ENCODE measurements around the gene FCN1.

FCN1 gene

DNA sequence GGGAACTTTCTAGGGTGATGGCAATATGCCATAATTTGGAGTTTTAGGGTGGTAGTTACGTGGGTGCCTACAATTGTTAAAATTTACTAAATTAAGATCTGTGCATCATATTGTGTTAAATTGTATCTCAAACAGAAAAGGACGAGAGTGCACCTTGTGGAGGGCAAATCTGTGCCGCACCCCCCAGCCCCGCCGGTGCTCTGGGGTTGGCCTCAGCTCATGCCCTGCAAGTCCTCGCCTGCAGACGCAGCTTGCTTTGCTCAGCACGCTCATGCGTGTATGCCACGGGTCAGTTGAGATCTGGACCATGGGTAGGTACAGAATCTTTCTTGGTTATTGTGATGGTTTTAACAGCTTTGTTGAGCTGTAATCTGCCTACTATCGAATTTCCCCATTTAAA, 33.7 kb upstream of the FCN1 start:
- no peak for DNase-seq (ENCODE audit: low read depth)

DNA sequence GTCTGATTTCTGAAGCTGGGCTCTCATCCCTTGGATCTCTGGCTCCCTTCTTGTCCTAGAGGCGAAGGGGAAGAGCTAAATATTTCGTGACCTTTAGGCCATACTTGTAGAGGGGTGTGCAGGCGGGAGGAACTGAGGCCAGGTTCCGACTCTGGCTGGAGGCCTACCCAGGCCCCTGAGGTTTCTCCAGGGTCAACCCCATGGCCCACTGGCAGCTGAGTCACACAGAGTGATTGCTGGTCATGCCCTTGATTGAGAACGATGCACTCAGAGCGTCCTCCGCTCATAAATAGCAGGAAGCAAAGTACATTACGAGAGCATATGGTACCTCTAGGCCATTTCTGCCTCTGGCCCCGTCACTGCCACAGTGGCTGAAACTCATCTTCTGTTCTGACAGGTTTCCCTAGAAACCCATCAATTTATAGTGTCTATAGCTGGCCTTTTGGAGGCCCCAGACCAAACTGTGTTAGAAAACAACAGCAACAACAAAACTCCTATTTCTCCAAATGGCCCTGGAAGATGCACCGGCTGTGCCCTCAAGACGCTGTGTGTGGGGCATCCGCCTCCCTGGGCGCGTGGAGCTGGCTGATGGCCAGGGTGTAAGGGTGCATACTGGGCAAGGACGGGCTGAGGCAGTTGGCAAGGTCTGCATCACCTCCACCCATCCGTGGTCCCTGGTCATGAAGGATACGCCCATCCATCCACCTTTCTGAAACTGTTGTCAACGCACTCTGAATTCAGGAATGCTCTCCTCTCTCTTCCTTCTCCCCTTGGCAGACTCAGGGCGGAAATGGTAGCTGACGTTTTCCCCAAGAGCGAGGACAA, 32.9 kb upstream of the FCN1 start:
- no peak for DNase-seq (ENCODE audit: low read depth)

DNA sequence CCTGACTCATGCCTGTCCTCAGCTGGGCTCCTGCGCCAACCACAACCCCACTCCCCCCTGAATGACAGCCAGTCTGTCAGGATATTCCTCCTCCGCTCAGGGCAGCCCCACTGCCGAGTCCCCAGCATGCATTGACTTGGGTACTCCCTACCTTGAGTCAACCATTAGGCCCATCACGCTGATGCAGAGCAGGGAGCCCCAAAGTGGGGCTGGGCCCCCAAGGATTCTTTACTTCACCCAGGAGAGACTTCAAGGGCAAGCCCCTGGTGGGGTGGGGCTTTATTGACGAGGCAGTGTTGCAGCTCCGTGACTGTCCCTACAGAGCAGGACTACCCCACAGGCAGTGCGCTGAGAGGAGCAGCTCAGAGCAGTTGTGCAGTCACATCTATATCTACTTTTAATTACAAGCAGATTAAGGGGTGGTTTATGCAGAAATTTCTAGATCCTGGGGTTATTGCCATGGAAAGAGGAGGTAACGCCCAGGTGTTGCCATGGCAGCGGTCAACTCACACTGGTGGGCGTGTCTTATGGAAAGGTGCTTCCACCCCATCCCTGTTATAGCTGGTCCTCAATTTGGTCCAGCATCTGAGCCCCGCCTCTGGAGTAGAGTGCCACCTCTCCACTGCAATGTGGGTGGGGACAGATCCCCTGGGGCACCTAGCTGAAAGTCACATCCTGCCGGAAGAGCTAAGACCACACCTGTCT, 32.1 kb upstream of the FCN1 start:
- DNase-seq (ENCODE audit: low read depth) = no peak

DNA sequence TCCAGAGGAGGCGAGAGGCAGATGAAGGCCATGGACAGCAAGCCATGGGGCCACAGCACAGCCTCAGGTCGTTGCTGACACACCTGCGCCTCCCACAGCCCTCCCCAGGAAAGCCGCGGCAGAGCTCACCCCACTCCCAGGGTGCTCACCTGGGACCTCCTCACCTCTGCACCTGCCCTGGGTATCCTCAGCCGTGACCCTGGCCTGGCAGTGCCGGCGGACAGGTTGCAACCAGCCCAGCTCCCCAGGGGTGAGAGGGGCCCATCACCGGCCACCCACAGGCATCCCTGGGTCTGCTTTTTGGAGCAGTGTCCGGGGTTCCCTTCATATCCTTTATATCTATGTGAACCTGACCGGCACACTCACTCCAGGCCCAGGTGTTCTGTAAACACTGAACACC, 30.4 kb upstream of the FCN1 start:
- DNase-seq (ENCODE audit: low read depth) = no peak

DNA sequence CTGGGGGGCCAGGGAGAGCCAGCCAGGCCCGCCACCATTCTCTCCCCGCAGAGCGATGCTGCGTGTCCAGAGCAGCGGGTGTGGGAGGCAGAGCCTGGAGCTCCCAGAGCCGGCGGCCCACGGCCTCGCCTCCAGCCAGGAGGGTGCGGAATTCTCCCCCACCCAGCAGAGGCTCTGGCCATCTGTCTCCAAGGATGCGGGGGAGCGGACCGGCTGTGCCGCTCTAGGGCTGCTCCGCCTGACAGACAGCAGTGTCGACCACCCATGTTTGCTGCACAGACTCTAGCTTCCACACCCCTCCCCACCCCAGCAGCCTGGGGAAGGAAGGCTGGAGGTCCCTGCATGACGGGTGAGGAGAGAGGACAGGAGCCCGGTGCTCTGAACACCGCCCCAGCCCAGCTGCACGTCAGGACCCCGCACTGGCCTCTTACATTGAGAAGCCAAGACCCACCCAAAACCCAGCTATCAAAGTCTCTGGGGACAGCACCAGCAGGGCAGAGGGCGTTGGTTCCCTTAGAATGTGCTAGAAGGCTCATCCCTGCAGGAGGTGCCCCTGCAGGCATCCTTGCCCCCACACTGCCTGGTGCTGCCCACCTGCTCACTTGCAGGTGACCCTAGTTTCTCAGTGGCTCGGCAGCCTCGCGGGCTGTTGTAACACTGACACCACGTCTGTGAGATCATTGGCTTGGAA, 29.7 kb upstream of the FCN1 start:
- DNase-seq (ENCODE audit: low read depth) = no peak

DNA sequence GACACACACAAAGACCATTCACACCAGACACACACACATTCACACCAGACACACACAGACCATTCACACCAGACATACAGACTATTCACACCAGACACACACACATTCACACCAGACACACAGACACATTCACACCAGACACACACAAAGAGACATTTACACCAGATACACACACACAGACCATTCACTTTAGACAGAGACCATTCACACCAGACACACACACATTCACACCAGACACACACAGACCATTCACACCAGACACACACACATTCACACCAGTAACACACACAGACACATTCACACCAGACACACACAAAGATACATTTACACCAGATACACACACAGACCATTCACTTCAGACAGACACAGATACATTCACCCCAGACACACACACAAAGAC, 29.0 kb upstream of the FCN1 start:
- DNase-seq (ENCODE audit: low read depth) = no peak

DNA sequence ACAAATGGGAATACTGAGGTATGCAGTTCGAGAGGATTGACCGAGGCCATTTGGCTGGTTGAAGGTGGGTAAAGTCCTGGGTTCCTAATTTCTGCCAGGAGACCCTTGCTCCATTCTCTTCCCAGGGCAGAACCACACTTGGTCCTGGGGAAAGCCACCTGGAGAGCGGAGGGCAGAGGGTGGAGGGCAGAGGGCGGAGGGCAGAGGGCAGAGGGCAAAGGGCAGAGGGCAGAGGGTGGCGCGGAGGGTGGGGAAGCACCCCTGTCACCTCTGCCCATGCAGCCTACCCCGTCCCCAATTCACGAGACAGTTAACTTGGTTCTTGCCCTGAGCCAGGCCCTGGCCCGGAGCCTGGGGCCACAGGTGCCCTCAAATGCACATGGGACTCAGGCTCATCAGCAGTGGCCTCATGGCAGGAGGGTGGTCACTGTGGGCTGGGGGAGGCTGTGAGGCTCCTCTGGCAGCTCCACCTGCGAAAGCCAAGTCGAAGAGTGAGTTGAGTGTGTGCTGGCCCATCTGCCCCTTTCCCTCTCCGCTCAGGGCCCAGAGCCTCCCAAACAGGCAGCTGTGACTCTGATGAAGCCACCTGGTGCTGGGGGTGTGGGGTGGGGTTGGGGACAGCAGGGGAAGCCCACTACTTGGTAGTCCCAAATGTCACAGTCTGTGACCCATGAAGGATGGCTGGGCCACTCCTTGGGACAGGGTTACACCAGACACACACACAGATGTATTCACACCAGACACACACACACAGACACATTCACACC, 28.0 kb upstream of the FCN1 start:
- DNase-seq (ENCODE audit: low read depth) = no peak

DNA sequence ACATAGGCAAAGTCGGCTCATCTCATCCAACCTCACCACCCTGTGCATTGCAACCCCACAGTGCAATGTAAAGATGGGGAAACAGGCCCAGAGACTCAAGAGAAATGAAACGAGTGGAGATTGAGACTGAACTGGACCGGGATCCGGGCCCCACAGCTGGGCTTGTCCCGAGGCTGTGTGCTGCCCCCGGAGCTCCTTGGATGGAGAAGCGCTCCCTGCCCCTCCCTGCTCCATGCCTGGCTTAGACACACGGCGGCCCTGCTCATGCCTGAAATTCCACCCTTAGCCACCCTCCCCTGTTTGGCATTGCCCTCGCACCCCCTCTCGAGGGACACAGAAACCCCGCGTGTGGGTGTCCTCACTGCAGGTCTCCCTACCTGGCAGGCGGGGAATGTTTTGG, 27.2 kb upstream of the FCN1 start:
- DNase-seq (ENCODE audit: low read depth) = no peak

DNA sequence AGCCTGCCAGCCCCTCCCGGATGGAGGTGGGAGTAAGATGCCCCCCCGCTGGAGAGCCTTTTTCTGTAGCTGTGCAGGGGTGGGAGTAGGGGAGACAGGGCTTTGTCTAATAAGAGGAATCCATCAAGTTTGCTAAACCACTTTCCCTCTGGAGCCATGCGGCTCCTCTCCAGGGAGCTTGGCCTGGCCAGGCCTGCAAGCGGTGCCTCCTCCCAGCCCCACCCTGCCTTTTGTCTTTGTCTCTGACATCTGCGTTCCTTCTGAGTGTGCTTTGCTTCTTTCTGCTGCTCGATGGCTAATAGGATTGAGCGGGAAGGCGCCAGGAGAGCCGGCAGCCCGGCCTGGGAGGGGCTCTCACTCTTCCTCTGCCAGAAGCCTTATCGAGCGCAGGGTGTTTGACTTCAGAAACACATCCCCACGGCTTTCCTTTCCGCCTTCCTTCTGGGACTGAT, 26.7 kb upstream of the FCN1 start:
- no peak for DNase-seq (ENCODE audit: low read depth)

DNA sequence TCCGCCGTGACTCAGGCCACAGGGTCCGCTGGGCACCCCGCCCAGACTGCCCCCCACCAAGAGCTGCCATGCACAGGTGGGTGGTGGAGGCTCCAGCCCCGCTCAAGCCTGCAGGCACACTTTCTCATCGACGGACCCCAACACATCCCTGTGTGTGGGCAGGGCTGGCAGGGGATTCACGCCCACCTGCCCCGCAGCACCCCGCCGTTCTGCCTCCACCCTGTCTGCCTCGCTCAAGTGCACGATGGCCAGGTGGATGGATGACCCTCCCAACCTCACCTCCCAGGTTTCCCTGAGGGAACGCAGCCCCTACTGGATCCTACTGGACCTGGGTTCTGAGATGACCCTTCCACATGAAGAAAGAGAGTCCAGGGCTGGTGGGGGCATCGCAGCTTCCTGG, 26.1 kb upstream of the FCN1 start:
- no peak for DNase-seq (ENCODE audit: low read depth)

DNA sequence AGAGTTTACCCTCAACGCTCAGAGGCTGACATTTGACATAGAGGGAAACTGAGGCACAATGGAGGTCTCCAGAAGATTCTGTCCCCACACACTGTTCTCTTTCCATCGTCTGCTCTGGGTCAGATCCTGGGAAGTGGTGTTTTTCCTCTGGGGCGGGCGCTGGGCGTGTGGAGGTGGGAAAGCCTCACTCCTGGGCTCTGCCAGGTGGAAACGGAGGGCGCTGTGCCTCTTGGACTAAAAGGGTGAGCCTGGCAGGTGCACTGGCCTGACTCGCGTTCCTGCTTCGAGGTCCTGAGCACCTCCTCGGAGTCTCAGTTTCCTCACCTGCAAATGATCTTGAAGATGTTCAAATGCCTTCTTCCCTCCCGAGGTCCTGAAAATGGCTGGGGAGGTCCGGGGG, 25.7 kb upstream of the FCN1 start:
- no peak for DNase-seq (ENCODE audit: low read depth)

DNA sequence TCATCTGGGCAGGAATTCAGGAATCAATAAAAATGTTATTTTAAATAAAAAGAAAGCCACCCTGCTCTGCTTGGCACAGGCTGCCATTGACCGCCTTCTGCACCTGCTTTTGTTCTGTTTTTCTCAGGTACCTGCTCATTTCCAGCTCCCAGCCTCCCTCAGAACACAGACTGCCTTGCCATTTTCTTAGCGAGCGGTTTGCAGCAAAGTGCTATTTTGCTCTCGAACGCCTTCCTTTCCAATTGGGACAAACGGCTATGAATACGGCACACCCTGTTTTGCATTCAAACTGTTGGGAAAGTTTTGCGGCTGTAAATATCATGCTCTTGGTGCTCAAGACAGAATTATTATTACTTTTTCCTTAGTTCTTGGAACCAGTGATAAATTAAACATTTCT, 25.1 kb upstream of the FCN1 start:
- DNase-seq (ENCODE audit: low read depth) = no peak

DNA sequence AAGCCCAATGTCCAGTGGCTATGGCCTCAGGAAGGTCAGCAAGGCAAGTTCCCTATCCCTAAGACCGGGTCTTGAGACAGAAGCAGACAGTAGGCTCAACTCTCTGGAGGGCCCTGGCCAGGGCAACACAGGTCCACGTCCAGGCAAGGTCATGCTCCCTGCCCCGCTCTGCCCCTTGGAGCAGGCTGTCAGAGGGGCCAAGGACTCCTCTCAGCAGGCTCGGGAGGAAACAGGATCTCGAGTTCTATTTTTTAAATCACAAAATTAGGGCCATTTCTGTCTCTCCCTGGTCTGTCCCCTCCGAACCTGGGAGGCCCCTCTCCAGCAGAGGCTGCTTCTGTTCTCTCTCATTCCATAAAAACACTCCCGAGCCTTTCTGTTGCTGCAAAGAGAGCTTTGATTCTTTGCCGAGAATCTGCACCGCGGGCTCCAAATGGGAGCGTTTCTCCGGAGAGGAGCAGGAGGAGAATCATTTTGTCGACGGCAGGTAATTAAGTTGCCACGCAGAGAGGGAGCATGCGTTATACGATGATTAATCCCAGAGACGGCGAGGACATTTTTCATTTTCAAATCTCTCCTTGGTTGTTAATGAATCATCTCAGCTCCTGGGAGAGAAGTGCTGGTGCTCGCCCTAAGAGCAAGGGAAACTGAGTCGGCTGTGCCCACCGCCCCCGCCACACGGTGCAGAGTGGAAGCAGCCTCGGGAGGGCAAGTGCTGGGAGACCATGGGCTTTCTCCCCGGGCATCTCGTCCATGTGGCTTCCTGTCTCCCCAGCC, 24.5 kb upstream of the FCN1 start:
- no peak for DNase-seq (ENCODE audit: low read depth)

DNA sequence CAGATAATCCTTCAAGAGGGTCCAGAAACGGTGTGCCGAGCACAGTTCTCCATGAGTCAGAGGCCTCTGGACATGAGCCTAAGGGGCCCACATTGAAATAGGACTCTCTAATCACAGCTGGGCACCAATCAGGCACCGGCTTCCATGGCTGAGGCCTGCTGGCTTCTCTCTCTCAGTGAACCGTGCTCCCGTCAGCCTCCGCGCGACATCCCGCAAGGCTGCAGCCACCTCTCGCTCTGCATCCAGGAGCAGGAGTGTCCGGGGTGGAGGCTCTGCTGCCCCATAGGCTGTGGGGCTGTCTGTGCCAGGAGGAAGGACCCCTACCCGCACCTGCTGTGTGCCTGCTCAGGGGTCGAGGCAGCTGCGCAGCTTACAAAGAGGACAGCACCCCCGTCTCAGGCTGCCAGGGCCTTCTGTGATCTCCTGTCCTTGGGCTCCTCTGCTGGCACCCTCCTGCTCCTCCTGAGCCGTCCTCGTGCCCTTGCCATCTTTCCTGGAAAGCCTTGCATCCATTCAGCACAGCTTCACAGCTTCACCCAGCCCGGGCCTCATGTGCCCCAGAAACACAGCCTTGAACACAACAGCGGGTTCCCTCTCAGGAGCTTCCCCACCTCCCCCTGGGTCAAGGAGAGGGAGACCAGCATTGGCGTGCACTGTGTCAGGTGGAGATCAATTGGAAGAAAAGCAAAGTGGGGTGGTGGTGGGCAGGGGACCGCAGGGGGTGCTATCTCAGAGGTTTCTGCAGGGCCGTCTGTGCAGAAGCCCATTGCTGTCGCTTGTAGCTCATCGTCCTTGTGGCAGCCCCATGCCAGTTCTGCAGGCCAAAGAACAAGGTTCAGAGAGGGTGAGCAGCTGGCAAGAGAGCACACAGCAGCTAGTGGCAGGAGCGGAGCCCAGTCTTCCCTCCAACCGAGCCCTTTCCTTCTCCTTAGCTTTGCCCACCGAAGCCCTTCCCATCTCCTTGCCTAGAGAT, 22.8 kb upstream of the FCN1 start:
- no peak for DNase-seq (ENCODE audit: low read depth)

DNA sequence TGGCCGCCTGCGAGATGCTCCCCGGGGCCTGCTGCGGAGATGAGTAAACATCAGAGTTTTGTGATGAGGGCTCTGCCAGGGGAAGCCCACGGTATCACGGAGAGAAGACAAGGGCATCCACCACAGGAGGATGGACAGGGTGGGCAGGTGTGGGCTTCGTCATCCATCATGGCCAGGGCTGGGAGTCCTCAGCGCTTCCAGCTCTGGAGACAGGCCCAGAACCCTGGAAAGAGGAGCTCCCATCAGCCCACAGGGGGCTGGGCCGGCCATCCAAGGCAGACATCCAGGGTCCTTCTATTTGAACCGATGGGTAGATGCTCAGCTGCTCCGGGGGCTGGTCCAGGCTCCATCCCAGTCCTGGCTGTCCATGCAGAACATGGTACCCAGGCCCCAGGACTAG, 22.1 kb upstream of the FCN1 start:
- no peak for DNase-seq (ENCODE audit: low read depth)

DNA sequence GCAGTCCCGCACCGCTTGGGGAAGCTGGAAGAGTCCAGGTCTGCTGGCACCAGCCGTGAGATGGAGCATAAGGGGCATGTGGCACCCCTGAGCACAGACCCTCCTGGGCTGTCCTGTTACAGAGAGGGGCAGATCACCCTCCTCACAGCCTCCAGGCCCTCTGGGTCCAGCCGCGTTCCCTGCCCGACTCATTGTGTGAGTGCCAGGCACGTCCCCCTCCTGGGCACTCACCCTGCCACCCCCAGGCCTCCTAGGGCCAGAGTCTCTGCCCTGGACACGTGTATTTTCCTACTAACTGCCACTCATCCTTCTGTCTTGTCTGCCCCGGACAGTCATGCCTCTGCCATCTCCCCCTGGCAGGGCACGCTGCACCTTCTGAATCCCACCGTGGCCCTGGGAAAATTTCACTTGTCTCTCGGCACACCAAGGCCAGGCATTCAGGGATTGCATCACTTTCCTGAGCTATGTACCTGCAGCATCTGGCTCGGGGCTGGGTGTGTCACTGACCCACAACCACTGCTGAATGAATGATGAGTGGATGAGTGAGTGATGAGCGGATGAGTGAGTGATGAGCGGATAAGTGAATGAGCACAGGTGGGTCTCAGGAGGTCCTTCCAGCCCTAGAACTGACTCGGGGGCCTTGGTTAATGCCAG, 21.5 kb upstream of the FCN1 start:
- no peak for DNase-seq (ENCODE audit: low read depth)

DNA sequence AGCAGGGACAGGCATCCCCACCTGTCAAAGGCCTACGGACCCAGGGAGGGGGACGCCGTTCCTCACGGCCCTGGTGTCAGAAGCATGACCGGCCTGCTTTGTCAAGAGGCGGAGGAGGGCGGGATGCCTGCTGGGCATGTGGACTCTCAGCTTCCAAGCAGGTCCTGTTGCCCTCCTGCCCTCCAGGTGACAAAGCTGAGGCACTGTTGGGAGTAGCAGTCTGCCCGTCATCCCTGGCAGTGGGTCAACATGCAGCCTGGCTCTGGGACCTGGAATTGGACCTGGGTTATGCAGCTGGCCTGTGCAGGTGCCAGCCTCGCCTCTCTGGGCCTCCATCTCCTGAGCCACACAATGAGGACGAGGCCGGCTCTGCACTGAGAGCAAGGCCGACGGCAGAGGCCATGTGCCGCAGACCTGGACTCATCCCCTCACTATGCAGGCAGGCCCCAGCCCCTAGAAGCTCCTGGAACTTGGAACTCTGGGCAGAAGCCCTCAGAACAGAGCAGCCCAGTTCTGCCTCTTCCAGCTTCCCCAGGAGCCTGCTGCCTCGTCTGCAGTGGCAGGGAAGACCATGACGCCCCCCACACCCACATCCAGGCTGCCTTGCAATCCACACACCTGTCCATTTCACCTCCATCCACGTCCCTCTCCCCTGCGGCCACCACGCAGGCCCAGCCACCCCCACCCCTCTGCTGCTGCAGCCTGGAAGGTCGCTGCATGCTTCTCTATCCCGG, 20.8 kb upstream of the FCN1 start:
- no peak for DNase-seq (ENCODE audit: low read depth)

DNA sequence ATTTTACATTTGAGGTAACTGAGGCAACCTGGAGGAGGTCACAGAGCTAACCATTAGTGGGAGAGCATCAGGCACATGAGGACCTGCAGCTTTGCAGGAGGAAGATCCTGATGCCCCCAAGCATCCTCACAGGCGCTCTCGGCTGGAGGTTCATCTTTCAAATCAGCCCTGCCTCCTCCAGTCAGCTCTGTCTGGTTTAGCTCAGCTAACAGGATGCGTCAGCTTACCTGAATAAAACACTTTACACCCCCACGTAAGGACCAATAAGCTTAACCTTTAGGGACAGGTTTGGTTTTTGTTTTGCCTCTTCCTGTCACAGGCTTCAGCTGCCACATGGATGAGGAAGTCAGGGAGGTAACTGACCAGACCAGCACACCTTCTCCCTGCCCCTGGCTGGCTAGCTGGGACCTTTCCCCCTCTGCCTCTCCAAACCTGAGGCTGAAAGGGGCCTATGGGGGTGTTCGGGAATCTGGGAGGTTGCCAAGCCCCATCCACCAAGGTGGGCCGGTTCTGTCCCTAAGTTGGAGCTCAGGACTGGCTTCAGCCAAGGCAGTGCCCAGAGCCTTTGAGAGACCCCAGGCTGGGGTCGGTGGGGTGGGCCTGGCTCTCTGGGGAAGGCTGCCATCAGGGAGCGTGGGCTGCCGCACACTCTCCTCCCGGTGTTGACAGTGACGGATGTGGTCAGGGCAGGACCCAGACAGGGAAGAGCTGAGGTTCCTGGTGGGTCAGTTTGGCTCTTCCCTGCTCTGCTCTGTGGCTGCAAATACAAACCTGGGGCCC, 20.0 kb upstream of the FCN1 start:
- DNase-seq (ENCODE audit: low read depth) = no peak

Measured in ELR (cell line).